ENCODE results near the gene MDM2. TPM values are rescaled to one million over a fixed set of nuclear protein-coding genes. Genes with fewer than 3 reads are reported as not detected.

Gene MDM2
- total RNA-seq, 1 experiment from 2014 or later, result 159 TPM

- no peak overlapping the region for H3K9ac ChIP-seq (ENCODE audit: extremely low read depth, insufficient read length, low read length)
- no peaks in the 10 kb centered on the region for H3K9me3 ChIP-seq (ENCODE audit: control insufficient read depth, low read depth, low read length)
- H3K4me1 ChIP-seq (ENCODE audit: insufficient read depth, low read length), result no peaks in the 10 kb centered on the region
- no peak overlapping the region for H4K8ac ChIP-seq (replicated peaks; ENCODE audit: insufficient read length, low read depth, low read length)
- no peak overlapping the region for H3K18ac ChIP-seq (ENCODE audit: insufficient read length, low read depth, low read length)
- no peaks in the 10 kb centered on the region for H3K79me2 ChIP-seq (ENCODE audit: insufficient read depth, low read length)
- Mint-ChIP-seq H3K4me1 (peaks cover 5 to 9% of the 10 kb centered on the region in 2 experiments), H3K36me3 (ENCODE audit: insufficient read depth in 1 of 3, low read depth in 3 of 3) (no peaks in the 10 kb centered on the region), H3K9me3 (no peaks in the 10 kb centered on the region), H3K27me3 (ENCODE audit: low read depth) (no peaks in the 10 kb centered on the region; the same call in 1 of the 2 replicates), H3K4me3 (no peak overlapping the region), H3K27ac (no peak overlapping the region)
- no peak overlapping the region for H2BK12ac ChIP-seq (ENCODE audit: insufficient read length, low read depth, low read length)
- no peak overlapping the region for H2BK15ac ChIP-seq (ENCODE audit: low read depth, low read length)
- H2BK5ac ChIP-seq (ENCODE audit: insufficient read length, low read length), result no peak overlapping the region
- H2BK120ac ChIP-seq (ENCODE audit: low read depth, low read length, poor library complexity, severe bottlenecking), result no peak overlapping the region
- H3K79me1 ChIP-seq (ENCODE audit: insufficient read depth, low read depth, low read length, poor library complexity, severe bottlenecking), result no peaks in the 10 kb centered on the region
- no peak for DNase-seq
- WGBS (ENCODE audit: extremely low coverage, insufficient read length, low lambda C conversion rate), result no CpG with 5 or more reads among the region's 3 CpGs
- H3K56ac ChIP-seq (ENCODE audit: insufficient read length, low read depth, low read length), result no peak overlapping the region
- TF ChIP-seq CTCF (conservative IDR thresholded peaks at IDR 0.05), result no peak
- H4K20me1 ChIP-seq (ENCODE audit: control insufficient read depth, insufficient read depth, insufficient read length), result no peaks in the 10 kb centered on the region
- no peak overlapping the region for H3K23ac ChIP-seq (ENCODE audit: insufficient read length, low read depth, low read length)
- H3T11ph ChIP-seq (ENCODE audit: low read length), result no peak overlapping the region
- H3K14ac ChIP-seq (ENCODE audit: insufficient read depth, low read length), result no peak overlapping the region
- H3K27me3 ChIP-seq (ENCODE audit: insufficient read depth, low read length), result no peaks in the 10 kb centered on the region
- H3K27ac ChIP-seq (ENCODE audit: insufficient read length, low read depth, low read length), result no peak overlapping the region
- H4K5ac ChIP-seq (ENCODE audit: insufficient read length, low read depth, low read length), result no peak overlapping the region
- H3K23me2 ChIP-seq (ENCODE audit: insufficient read length, low read depth, low read length, poor library complexity, severe bottlenecking), result no peaks in the 10 kb centered on the region
- no peak overlapping the region for H3K4ac ChIP-seq (ENCODE audit: low read depth, low read length)
- no peak overlapping the region for H4K91ac ChIP-seq (ENCODE audit: insufficient read length, low read depth, low read length)
- H2BK20ac ChIP-seq (ENCODE audit: low read depth, low read length, poor library complexity, severe bottlenecking), result no peak overlapping the region
- H3K4me2 ChIP-seq (ENCODE audit: insufficient read depth, insufficient read length, low read length), result no peak overlapping the region
- H2AK5ac ChIP-seq (ENCODE audit: insufficient read length, low read length), result no peak overlapping the region
- H2AFZ ChIP-seq (ENCODE audit: low read length), result no peak overlapping the region
Observed at GRCh38 chr12:68790952-68791234, 17.1 kb upstream of the MDM2 start.
